ENCODE results near the gene MEST.
"Not testable (repeated sequence)": the region's sequence is repeated elsewhere in the genome, so short reads cannot be mapped to it uniquely, and the experiment has no call there.

MEST gene

GRCh38 chr7:130515315-130516040, 23.6 kb downstream of the MEST start:
- DNase-seq = no peak

- DNase-seq = no peak
These were observed 29.5 kb downstream of the MEST start for GRCh38 chr7:130521258-130521951.

GRCh38 chr7:130523519-130524125, 31.7 kb downstream of the MEST start:
- not testable (repeated sequence) for DNase-seq

GRCh38 chr7:130524628-130525027, 32.7 kb downstream of the MEST start:
- no peak for DNase-seq

GRCh38 chr7:130527752-130528355, 36.0 kb downstream of the MEST start:
- DNase-seq = not testable (repeated sequence)

GRCh38 chr7:130529417-130529816, 37.5 kb downstream of the MEST start:
- DNase-seq = no peak

GRCh38 chr7:130537894-130538293, 46.0 kb downstream of the MEST start:
- DNase-seq = not testable (repeated sequence)

GRCh38 chr7:130541287-130541686, 49.4 kb downstream of the MEST start:
- DNase-seq = not testable (repeated sequence)

- DNase-seq = not testable (repeated sequence)
These were observed 50.4 kb downstream of the MEST start for GRCh38 chr7:130542297-130542696.

GRCh38 chr7:130543487-130544010, 51.7 kb downstream of the MEST start:
- no peak for DNase-seq

- DNase-seq = no peak
These were observed 52.5 kb downstream of the MEST start for GRCh38 chr7:130544356-130544755.

GRCh38 chr7:130553398-130554029, 61.6 kb downstream of the MEST start:
- DNase-seq = no peak

- no peak for DNase-seq
These were observed 62.6 kb downstream of the MEST start for GRCh38 chr7:130554481-130554880.
